Astrocyte (in vitro differentiated cells and primary cell): Measurements from ENCODE around the gene BEND5. TPM values are rescaled to one million over a fixed set of nuclear protein-coding genes. Genes with fewer than 3 reads are reported as not detected.

Experiments
- DNase-seq: peaks from one replicate; pipeline ENCODE4 v3.0.0-alpha.2; 2010; ENCODE audit warnings: low read depth
- FAIRE-seq: peaks from 2 replicates; lab custom pipeline; 2011; peaks lifted over from hg19 to GRCh38; lab: Jason Lieb, UNC
- H2AFZ ChIP-seq: 2 replicates; pipeline ENCODE4 v1.6.0; 2012; ENCODE audit warnings: low read depth, low read length, inconsistent platforms
- H3K27ac ChIP-seq: 2 replicates; pipeline ENCODE4 v1.5.1; 2011; ENCODE audit warnings: low read depth, low read length, inconsistent platforms
- H3K27me3 ChIP-seq: 2 replicates; pipeline ENCODE4 v1.6.0; 2011; ENCODE audit warnings: low read length, inconsistent platforms; ENCODE audit not compliant: insufficient read depth
- H3K36me3 ChIP-seq: 2 replicates; pipeline ENCODE4 v1.5.1; 2011; ENCODE audit warnings: low read length, inconsistent platforms; ENCODE audit not compliant: insufficient read depth
- H3K4me1 ChIP-seq: 2 replicates; pipeline ENCODE4 v1.5.1; 2011; ENCODE audit warnings: low read length, inconsistent platforms; ENCODE audit not compliant: insufficient read depth
- H3K4me2 ChIP-seq: 2 replicates; pipeline ENCODE4 v1.6.0; 2012; ENCODE audit warnings: low read length, inconsistent platforms
- H3K4me3 ChIP-seq: 2 replicates; pipeline ENCODE4 v1.5.1; 2011; ENCODE audit warnings: low read depth, mild to moderate bottlenecking, low read length, inconsistent platforms; ENCODE audit not compliant: insufficient read depth
- H3K79me2 ChIP-seq: 2 replicates; pipeline ENCODE4 v1.6.0; 2012; ENCODE audit warnings: mild to moderate bottlenecking, low read length, inconsistent platforms; ENCODE audit not compliant: insufficient read depth
- H3K9ac ChIP-seq: 2 replicates; pipeline ENCODE4 v1.6.0; 2012; ENCODE audit warnings: mild to moderate bottlenecking, low read length, inconsistent platforms
- H3K9me3 ChIP-seq: 2 replicates; pipeline ENCODE4 v1.5.1; 2012; ENCODE audit warnings: low read depth, mild to moderate bottlenecking, low read length, inconsistent platforms; ENCODE audit not compliant: insufficient read depth
- H4K20me1 ChIP-seq: 2 replicates; pipeline ENCODE4 v1.6.0; 2012; ENCODE audit warnings: low read length, inconsistent platforms; ENCODE audit not compliant: insufficient read depth
- H3K27ac Mint-ChIP-seq: one replicate; pipeline ENCODE4 v1.8.0; 2021; ENCODE audit warnings: mild to moderate bottlenecking, mixed read lengths; ENCODE audit not compliant: unreplicated experiment
- H3K27me3 Mint-ChIP-seq: one replicate; pipeline ENCODE4 v1.8.0; 2021; ENCODE audit warnings: low read depth, mixed read lengths; ENCODE audit not compliant: unreplicated experiment
- H3K36me3 Mint-ChIP-seq: one replicate; pipeline ENCODE4 v1.8.0; 2021; ENCODE audit warnings: low read depth, mixed read lengths; ENCODE audit not compliant: unreplicated experiment
- H3K4me1 Mint-ChIP-seq: one replicate; pipeline ENCODE4 v1.8.0; 2021; ENCODE audit warnings: low read depth, mixed read lengths; ENCODE audit not compliant: unreplicated experiment
- H3K4me3 Mint-ChIP-seq: one replicate; pipeline ENCODE4 v1.8.0; 2021; ENCODE audit warnings: mild to moderate bottlenecking, moderate library complexity, mixed read lengths; ENCODE audit not compliant: unreplicated experiment
- H3K9me3 Mint-ChIP-seq: one replicate; pipeline ENCODE4 v1.8.0; 2021; ENCODE audit warnings: mild to moderate bottlenecking, mixed read lengths; ENCODE audit not compliant: unreplicated experiment
- CTCF ChIP-seq: IDR thresholded peaks from 2 replicates; pipeline ENCODE4 v1.5.1; 2011; ENCODE audit warnings: low read depth, mild to moderate bottlenecking, inconsistent platforms, low read length, moderate library complexity; ENCODE audit not compliant: insufficient read depth
- EZH2 ChIP-seq: IDR thresholded peaks from 2 replicates; pipeline ENCODE4 v1.6.1; 2012; ENCODE audit warnings: mild to moderate bottlenecking, low read length, inconsistent platforms; ENCODE audit not compliant: insufficient read depth
- total RNA-seq: library from RNA; stranded (reverse); gene quantifications from 2 replicates; pipeline ENCODE4 v1.2.1, GENCODE V29; 2021

BEND5 gene
- total RNA-seq, 1 donor from 2014 or later = 1.4 TPM

DNA sequence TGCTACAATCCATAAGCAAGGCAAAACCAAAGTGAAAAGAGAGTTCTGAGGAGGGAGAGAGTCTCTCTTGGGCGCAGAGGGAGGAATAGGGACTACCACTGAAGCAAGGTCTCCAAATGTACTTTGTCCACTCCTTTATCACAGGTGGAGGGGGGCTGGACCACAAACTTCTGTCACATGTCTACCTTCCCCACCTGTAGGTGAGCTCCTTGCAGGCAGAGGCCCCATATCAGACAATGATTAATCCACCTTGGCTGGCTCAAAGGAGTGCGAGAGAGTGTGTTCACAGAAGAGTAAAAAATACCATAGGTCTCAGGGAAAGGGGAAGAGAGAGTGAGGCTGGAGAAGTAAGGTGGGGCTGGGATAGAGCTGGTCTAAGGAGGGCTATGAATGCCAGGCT lies 4.5 kb downstream of the BEND5 start:
- no peaks in the 10 kb centered on the region for H3K36me3 Mint-ChIP-seq
- peaks cover 4% of the 10 kb centered on the region for H3K9me3 Mint-ChIP-seq
- no peaks in the 10 kb centered on the region for H3K36me3 ChIP-seq
- peaks cover 3% of the 10 kb centered on the region for H3K4me1 Mint-ChIP-seq
- no peak overlapping the region for H3K4me3 Mint-ChIP-seq
- FAIRE-seq (no peak), DNase-seq (no peak)
- no peaks in the 10 kb centered on the region for H3K79me2 ChIP-seq
- H3K9ac ChIP-seq = no peak overlapping the region
- H3K9me3 ChIP-seq = no peaks in the 10 kb centered on the region
- H3K4me1 ChIP-seq = no peaks in the 10 kb centered on the region
- no peaks in the 10 kb centered on the region for H3K27me3 ChIP-seq
- TF ChIP-seq EZH2 (no peak), CTCF (no peak)
- H3K4me3 ChIP-seq = no peak overlapping the region
- H4K20me1 ChIP-seq = no peaks in the 10 kb centered on the region
- H2AFZ ChIP-seq = no peak overlapping the region
- H3K4me2 ChIP-seq = no peak overlapping the region
- H3K27ac Mint-ChIP-seq = no peak overlapping the region
- peaks cover 18% of the 10 kb centered on the region for H3K27me3 Mint-ChIP-seq
- no peak overlapping the region for H3K27ac ChIP-seq

DNA sequence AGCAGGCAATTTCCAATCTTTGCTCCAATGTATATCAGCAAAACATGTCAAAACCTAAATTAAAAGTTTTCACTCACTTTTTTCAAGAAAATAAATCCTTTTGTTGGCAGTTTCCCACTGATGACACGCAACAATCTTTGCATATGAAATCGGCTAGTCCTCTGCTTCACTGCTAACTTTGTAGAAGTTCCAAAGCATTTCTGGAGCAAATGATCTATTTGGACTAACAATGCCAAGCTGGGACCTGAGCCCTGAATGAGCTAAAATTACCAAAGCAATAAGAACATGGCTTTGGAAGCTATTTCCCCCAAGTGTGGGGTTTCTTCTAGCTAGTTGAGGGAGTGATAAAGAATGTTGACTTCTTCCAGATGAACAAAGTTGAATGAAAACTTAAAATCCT lies 5.1 kb downstream of the BEND5 start:
- H3K4me1 ChIP-seq = no peaks in the 10 kb centered on the region
- no peaks in the 10 kb centered on the region for H3K9me3 ChIP-seq
- Mint-ChIP-seq H3K27me3 (peaks cover 15% of the 10 kb centered on the region), H3K27ac (no peak overlapping the region), H3K4me3 (no peak overlapping the region), H3K4me1 (peaks cover 3% of the 10 kb centered on the region), H3K36me3 (no peaks in the 10 kb centered on the region), H3K9me3 (peaks cover 4% of the 10 kb centered on the region)
- no peak overlapping the region for H2AFZ ChIP-seq
- no peaks in the 10 kb centered on the region for H4K20me1 ChIP-seq
- H3K4me2 ChIP-seq = no peak overlapping the region
- DNase-seq (no peak), FAIRE-seq (no peak)
- TF ChIP-seq CTCF (no peak), EZH2 (no peak)
- no peak overlapping the region for H3K27ac ChIP-seq
- no peak overlapping the region for H3K9ac ChIP-seq
- no peak overlapping the region for H3K4me3 ChIP-seq
- no peaks in the 10 kb centered on the region for H3K27me3 ChIP-seq
- H3K79me2 ChIP-seq = no peaks in the 10 kb centered on the region
- H3K36me3 ChIP-seq = no peaks in the 10 kb centered on the region

- peak; percentile 5 for DNase-seq
- Mint-ChIP-seq H3K4me1 (no peaks in the 10 kb centered on the region), H3K4me3 (no peak overlapping the region), H3K36me3 (no peaks in the 10 kb centered on the region), H3K27ac (no peak overlapping the region), H3K27me3 (peaks cover 2% of the 10 kb centered on the region), H3K9me3 (peaks cover 2% of the 10 kb centered on the region)
- Histone ChIP-seq H3K79me2 (no peaks in the 10 kb centered on the region), H3K27ac (no peak overlapping the region), H3K4me2 (no peak overlapping the region), H3K27me3 (no peaks in the 10 kb centered on the region), H3K36me3 (no peaks in the 10 kb centered on the region), H3K4me1 (no peaks in the 10 kb centered on the region), H2AFZ (no peak overlapping the region), H3K9me3 (no peaks in the 10 kb centered on the region), H4K20me1 (no peaks in the 10 kb centered on the region), H3K9ac (no peak overlapping the region), H3K4me3 (no peak overlapping the region)
- no peak for TF ChIP-seq CTCF
- TF ChIP-seq EZH2 = no peak
- no peak for FAIRE-seq
These were observed 8.6 kb downstream of the BEND5 start for GRCh38 chr1:48767975-48768510.
